ENCODE data around the gene RECQL5.

DNA sequence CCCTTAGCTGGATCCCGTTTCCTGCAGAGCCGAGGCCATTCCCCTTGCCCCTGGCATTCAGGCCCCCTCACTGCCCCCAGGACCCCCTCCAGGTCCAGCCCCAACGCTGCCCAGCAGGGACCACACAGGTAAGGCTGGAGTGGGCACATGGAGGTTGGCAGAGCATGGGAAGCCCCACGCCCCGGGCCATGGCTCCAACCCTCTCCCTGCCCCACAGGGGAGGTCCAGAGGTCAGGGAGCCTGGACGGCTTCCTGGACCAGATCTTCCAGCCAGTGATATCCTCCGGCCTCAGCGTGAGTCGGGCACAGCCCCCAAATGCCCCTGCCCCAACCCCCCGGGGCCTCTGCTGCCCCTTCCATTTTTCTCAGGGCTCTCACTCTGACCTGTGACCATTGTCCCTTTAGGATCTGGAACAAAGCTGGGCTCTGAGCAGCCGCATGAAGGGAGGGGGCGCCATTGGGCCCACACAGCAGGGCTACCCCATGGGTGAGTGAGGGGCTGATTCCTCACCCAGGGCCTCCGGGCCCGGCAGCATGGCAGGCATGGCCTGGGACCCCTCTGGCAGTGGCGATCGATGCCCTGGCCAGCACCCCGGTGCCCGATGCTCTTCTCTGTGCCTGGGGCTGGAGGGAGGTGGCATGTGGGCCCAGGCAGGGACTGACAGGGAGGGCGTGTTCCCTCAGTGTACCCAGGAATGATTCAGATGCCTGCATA is 52.2 kb downstream of the RECQL5 start:
- TF ChIP-seq GATA2 (IDR thresholded peaks at IDR 0.05; ENCODE audit: low read depth, low read length) (no peak), GATA3 (IDR thresholded peaks at IDR 0.05; ENCODE audit: low read depth, low read length) (no peak)
